ENCODE results near the gene ITSN2. TPM values are rescaled to one million over a fixed set of nuclear protein-coding genes. Genes with fewer than 3 reads are reported as not detected.

The ITSN2 gene
- total RNA-seq, 1 experiment from 2014 or later, result 26.5 TPM

GRCh38 chr2:24169023-24169422 is 191.3 kb downstream of the ITSN2 start:
- Histone ChIP-seq H3K4me1 (ENCODE audit: control insufficient read depth in 1 of 2, insufficient read depth in 2 of 2, low read length in 2 of 2) (no peaks in the 10 kb centered on the region), H2AFZ (ENCODE audit: low read depth, low read length, poor library complexity, severe bottlenecking) (no peak overlapping the region), H3K9me2 (ENCODE audit: insufficient read depth) (no peaks in the 10 kb centered on the region), H3K27ac (ENCODE audit: low read depth, low read length) (no peak overlapping the region), H3K79me2 (ENCODE audit: insufficient read depth, low read length) (no peaks in the 10 kb centered on the region), H3K27me3 (ENCODE audit: insufficient read depth, low read length) (no peaks in the 10 kb centered on the region), H4K20me1 (ENCODE audit: insufficient read depth) (no peaks in the 10 kb centered on the region), H3K9me3 (ENCODE audit: control insufficient read depth in 1 of 2, insufficient read depth in 1 of 2, low read depth in 1 of 2, low read length in 2 of 2) (no peaks in the 10 kb centered on the region), H3K4me2 (ENCODE audit: low read length) (no peak overlapping the region), H3K9ac (ENCODE audit: low read length) (no peak overlapping the region), H3K4me3 (replicated peaks in 1 of 2; ENCODE audit: low read depth in 1 of 2, low read length in 2 of 2) (no peak overlapping the region), H3K36me3 (ENCODE audit: control insufficient read depth in 1 of 2, insufficient read depth in 2 of 2, low read length in 2 of 2) (no peaks in the 10 kb centered on the region)
- CTCF ChIA-PET, result no interaction called here
- ATAC-seq (no peak), DNase-seq (ENCODE audit: low read depth, low spot score) (no peak)
- BruUV-seq (replicated peaks), result no TSS peak
- TF ChIP-seq REST (IDR thresholded peaks at IDR 0.05; ENCODE audit: low read depth) (no peak), EZH2 (IDR thresholded peaks at IDR 0.05) (no peak), SP1 (IDR thresholded peaks at IDR 0.05; ENCODE audit: low read depth) (no peak), FOSL1 (IDR thresholded peaks at IDR 0.05; ENCODE audit: low read depth) (no peak), JUND (IDR thresholded peaks at IDR 0.05) (no peak), TCF7L2 (IDR thresholded peaks at IDR 0.05; ENCODE audit: borderline replicate concordance, extremely low read depth, insufficient read depth, insufficient read length) (no peak), ZNF274 (IDR thresholded peaks at IDR 0.05; ENCODE audit: low read depth, low read length) (no peak), POLR2AphosphoS5 (IDR thresholded peaks at IDR 0.05; ENCODE audit: low read depth, low read length) (no peak), SRF (IDR thresholded peaks at IDR 0.05; ENCODE audit: low read depth) (no peak), POLR2A (IDR thresholded peaks at IDR 0.05; ENCODE audit: borderline replicate concordance, extremely low read depth, insufficient read depth, insufficient read length) (no peak), EZH2phosphoT487 (IDR thresholded peaks at IDR 0.05; ENCODE audit: borderline replicate concordance) (no peak), ZBTB33 (IDR thresholded peaks at IDR 0.05; ENCODE audit: extremely low read depth, insufficient replicate concordance, low read length) (no peak)
- TF ChIP-seq, protein P1, sequence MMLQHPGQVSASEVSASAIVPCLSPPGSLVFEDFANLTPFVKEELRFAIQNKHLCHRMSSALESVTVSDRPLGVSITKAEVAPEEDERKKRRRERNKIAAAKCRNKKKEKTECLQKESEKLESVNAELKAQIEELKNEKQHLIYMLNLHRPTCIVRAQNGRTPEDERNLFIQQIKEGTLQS (IDR thresholded peaks at IDR 0.05), result no peak
- intact Hi-C loops (cut with micrococcal nuclease), result loop anchor here (10.0 kb wide), 1 partner anchor 184 kb away; no protein-coding TSS in a partner anchor
- POLR2A ChIA-PET, result no interaction called here
- RAD21 ChIA-PET (ENCODE audit: low non-redundant PET in 1 of 2, low total read pairs in 2 of 2, uncharacterized antibody in 2 of 2, unreplicated experiment in 2 of 2), result no interaction called here

Data from HCT116 (cell line).